PC-3 (cell line): ENCODE measurements around the gene COPRS.

Source experiments
- CTCF ChIP-seq: fragments of 300-600 bp; sonication (generic); conservative IDR thresholded peaks from 2 replicates; pipeline ENCODE4 v1.5.1; 2017; ENCODE audit warnings: antibody characterized with exemption, low read depth, mild to moderate bottlenecking, low read length
- EZH2 ChIP-seq: fragments of 300-600 bp; sonication (generic); IDR thresholded peaks from one replicate; pipeline ENCODE4 v1.6.1; 2017; ENCODE audit warnings: antibody characterized with exemption, mild to moderate bottlenecking, low read length; ENCODE audit not compliant: unreplicated experiment

GRCh38 chr17:31807846-31808245 is 51.2 kb downstream of the COPRS start:
- TF ChIP-seq CTCF (no peak), EZH2 (no peak)
